Kidney glomerular epithelial cell (primary cell): Measurements from ENCODE around the gene DIAPH2.
"Not testable (repeated sequence)": the region's sequence is repeated elsewhere in the genome, so short reads cannot be mapped to it uniquely, and the experiment has no call there.

Experiments used
- DNase-seq: peaks from one replicate; lab custom pipeline; 2025; lab: John Stamatoyannopoulos, UW

Gene DIAPH2

DNA sequence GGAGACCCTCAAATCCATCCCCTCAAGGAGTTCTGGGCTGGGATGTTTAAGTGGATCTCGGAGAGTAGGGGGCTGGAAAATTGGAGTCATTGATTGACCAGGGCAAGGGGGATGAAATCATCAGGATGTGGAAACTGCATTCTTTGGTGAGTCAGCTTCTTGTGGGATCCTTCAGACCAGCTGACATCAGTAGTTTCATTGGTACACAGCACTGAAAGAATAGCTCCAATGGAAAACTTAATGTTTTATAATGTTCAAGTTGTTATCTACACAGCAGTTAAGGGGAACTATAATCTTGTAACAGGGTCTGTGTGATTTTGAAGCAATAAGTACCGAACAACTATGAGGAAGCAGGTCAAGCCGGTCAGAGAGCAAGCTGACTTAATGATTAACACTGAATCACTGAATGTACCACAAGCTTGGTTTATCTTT, 705.1 kb downstream of the DIAPH2 start:
- DNase-seq, result peak; percentile 45

DNA sequence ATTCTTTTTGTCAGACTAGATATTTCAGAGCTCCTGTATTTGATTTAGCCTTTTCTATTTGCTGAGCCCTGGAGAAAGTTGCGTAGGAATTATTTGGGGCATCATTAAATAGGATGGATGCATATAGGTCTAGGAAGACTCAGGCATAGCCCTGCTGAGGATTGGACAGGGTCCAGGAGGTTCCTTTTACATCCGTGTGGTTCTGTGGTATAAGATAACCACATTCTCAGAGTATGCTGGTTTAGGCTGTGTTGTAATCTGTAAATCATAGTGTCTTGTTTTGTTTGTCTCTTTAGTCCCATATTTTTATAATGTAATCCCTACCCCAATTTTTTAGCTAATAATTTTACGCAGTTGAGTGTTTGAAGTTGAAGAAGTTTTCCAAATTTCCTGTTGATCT, 712.7 kb downstream of the DIAPH2 start:
- DNase-seq, result no peak

DNA sequence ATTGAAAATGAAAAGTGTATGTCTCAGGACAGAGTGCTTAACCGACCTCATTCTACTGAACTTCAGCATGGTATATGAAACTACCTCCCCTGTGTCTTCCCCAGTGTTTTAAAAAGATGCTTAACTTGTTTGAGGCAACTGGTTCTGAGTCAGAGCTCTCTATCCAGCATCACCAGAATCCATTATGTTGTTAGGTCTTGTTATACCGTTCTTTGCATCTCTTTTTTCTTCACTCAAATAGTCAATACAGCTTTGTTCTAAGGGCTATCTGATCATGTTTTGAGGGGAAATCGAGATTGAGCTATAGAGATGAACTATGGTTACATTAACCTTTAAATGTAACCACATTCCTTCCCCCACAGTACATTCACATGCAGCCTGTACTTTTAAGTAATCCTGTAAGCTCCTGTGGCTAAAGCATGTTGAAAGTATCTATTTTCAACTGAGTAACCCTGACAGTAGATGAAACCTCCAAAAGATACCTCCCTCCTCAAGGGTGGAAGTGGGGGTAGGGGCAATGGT, 713.4 kb downstream of the DIAPH2 start:
- DNase-seq, result no peak

DNA sequence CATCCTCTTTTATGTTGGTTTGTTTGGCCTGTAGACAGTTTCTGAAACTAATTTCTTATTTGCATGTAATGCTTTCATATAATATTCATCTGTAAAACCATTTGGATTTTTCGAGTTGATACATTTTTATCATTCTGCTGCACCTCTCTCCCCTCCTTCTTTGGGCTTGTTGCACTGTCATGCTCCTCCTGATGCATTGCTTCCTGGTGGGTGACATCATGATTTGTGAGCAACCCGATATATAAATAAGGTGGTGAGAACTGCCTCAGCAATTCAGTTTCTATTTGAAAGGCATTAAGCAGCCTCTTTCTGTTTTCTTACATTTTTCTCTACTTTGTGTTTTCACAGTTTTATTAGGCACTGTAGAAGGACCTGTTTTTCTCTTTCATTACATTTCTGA, 714.8 kb downstream of the DIAPH2 start:
- no peak for DNase-seq

DNA sequence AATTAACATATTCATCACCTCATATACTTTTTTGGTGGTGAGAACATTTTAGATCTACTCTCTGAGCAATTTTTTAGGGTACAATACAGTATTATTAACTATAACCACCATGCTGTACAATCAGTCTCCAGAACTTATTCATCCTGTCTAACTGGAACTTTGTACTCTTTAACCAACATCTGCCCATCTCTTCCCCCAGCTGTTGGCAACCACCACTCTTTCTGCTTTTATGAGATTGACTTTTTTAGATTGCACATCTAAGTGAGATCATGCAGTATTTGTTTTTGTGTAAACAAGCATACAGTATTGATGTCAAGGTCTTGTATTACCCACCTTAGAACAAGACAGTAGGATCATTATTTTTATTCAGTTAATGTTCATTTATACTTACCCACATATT, 715.9 kb downstream of the DIAPH2 start:
- DNase-seq, result no peak

DNA sequence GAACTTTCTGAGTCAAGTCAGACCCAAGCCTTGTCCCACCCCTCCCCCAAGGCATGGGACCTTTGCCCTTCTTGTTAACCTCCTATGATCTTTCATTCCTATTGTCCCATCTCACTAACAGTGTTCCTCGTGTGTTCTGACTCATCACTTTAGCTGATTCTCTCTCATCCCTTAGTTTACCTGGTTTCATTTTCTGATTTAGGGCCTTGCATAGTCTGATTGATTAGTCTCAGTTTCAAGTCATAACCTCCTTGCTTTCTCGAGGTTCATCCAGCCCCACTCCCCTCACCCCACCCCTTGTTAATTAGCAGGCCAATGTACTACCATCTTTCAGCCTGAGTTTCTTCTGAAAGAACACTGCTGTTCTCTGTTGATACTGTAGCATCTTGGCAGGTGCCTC, 716.5 kb downstream of the DIAPH2 start:
- no peak for DNase-seq

DNA sequence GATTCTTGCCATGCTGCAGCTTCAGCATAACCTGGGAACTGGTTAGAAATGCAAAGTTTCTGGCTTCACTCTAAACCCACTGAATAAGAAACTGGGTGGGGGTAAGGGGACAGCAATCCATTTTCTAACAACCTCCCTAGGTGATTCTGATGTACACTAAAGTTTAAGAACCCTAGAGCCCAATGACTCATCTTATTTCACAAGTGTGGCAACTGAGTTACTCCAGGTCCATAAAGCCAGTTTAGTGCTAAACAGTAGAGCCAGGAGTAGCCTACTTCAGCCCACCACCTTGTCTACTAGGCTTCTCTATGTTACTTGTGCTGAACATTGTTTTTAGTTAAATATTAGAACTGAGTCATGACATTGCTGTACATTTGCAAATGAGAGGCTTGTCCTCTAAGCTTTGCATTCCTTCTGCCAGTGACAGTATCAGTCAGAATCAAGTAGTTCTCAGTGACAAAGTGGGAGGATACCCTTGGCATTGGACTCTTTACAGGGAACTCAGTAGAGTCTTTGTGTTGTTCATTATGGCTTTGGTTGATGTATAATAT, 717.0 kb downstream of the DIAPH2 start:
- no peak for DNase-seq

DNA sequence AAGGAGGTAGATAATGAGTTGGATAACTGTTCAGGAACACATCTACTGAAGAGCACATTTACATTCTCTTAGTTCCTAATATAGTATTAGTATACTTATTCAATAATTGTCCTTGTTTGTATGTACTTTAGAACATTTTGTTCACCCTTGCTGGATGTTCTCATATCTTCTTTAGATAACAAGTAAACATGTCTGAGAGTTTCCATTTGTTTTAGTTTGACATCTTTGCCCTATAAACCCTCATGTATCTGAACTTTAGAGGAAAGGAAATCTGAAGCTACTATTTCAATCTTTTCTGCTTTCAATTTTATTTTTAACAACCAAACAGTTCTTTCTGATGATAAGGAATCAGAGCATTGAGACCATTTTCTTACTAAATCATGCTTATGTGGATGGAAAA, 717.7 kb downstream of the DIAPH2 start:
- DNase-seq, result no peak

DNA sequence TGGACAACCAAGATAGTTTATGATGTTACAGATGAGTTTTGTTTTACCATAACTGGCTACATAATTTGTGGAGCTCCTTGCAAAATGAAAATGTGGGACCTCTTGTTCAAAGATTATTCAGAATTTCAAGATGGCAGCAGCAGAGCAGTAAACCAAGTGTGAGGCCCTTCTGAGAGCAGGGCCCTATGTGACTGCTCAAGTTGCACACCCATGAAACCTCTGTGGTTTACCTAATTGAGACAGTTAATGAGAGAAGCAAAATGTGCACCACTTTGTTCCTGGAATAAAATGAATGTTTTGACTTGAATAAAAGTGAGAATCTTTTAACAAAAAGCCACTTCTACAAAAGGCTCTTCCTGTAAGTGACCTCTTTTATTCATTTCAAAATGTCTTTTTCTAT, 718.3 kb downstream of the DIAPH2 start:
- no peak for DNase-seq

DNA sequence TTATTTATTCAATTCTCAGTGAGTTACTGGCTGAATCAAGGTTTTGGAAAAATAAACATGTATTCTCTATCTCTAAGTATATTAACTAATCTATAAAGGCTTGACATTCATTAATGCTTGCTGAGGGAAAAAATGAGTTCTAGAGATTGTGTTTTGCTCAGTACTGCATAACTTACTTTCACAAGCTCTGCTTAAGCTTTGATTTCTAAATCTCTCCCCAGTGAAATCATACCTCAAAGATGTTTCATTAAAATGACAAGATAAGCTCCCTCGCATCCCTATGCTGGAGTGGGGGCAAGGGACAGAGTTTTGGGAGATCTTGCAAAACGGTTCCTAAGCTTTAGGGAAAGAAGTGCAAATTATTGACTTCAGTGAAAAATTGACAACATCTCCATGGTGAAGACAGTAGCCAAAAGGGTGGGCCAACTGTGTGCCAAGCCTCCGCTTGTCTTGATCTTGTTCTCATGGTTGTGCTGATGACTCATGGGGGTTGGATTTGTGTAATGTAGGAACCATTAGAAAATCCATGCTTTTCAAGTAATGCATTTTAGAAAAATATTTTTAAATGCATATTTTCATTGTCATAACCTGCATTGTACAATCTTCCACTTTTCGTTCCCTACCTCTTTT, 720.5 kb downstream of the DIAPH2 start:
- no peak for DNase-seq

DNA sequence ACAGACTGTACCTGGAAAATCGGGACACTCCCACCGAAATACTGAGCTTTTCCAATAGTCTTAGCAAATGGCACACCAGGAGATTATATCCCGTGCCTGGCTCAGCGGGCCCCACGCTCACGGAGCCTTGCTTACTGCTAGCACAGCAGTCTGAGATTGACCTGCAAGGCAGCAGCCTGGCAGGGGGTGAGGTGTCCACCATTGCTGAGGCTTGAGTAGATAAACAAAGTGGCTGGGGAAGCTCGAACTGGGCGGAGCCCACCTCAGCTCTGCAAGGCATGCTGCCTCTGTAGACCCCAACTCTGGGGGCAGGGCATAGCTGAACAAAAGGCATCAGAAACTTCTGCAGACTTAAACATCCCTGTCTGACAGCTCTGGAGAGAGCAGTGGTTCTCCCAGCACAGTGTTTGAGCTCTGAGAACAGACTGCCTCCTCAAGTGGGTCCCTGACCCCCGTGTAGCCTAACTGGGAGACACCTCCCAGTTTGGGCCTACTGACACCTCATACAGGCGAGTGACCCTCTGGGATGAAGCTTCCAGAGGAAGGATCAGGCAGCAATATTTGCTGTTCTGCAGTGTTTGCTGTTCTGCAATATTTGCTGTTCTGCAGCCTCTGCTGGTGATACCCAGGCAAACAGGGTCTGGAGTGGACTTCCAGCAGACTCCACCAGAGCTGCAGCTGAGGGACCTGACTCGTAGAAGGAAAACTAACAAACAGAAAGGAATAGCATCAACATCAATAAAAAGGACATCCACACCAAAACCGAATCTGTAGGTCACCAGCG, 725.2 kb downstream of the DIAPH2 start:
- DNase-seq, result not testable (repeated sequence)

DNA sequence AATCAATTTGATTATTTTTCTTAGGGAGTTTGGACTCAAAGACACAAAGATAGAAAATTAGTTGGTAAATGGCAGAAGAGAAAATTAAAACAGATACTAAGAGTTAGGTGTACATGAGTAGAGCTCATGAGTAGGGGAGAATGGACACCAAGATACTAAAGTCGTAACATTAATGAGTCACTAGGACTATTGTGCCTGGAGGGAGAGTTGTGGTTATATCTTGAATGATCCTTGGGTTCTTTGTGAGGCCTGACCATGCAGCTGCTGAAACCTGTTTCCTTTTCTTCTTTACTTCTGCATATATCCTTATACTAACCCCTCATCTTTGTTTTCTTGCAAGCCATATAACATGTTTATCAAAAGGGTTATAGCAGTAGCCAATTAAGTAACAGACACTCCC, 731.8 kb downstream of the DIAPH2 start:
- DNase-seq, result no peak

DNA sequence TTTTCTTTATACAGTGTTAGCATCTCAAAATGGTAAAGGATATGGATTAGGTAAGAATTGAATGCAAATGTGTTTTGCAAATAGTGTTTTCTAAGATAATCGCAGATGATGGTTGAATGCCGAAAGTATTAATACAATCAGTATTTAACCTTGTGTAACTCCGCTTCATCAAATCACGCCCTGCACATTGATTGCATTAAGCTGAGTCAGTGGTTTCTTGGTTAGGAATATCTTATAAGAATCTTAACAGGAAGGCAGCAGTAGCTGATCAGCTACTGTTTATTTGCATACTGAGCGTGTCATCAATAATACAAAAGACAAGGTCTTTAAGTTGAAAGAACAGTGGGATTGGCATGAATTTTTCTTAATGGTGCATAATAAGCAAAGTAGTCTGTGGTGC, 744.5 kb downstream of the DIAPH2 start:
- DNase-seq, result no peak

DNA sequence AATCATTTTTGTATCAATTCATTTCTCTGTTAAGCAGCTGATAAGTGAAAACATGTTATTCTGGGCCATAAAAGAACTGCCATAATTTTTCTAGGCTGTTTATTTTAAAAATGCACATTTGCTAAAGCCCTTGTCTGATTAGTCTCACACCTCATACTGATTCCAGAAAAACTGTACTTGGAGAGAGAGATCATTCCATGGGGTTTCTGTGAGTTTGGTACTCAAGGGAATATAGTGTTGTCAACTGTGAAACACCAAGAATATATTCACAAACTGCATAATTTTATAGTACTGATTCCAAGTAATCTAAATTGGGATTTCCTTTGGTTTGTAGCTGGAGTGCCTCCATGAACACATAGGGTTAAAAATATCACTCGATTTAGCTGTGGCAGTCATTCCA, 746.6 kb downstream of the DIAPH2 start:
- no peak for DNase-seq

DNA sequence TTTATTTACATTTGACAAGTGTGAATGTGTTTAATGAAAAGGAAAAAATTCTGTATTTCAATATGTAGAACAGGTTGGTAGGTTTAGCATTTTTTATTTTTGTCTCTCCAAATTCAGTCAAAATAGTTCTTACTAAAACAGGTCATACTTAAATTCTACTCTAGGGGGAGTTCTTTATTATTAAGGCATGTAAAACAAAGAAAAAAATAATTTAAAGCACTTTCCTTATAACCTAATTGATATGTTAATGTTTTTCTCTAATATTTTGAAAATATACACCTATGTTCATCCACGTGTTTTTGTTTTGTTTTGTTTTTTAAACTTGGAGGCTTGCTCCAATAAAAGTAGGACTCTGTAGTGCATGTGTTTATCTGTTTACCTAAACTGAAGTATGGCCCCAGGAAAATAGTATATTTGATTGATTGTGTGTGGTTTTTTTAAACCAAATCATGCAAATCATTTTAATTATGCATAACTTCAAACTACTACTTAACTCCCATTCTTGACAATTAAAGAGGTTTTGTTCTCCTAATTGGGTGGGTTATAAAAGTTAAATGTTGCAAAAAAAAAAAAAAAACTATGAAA, 761.7 kb downstream of the DIAPH2 start:
- no peak for DNase-seq

DNA sequence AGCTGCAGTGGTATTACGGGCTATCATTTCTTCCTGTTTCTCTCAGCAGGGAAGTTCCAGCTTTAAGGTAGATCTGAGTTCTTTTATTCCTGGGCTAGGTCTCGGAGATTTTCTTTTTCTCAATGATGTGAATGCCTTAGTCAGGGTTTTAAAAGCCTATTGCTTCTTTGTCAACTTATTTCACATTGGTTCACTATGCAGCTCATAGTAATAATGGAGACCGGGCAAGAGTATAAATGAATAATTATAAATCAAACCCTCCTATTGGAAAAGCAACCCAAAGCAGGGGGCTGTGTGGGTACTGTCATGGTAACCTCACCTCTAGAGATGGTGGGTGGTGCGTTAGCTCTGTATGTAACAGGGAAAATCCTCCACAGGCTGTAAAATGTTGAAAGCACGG, 762.7 kb downstream of the DIAPH2 start:
- DNase-seq, result no peak

DNA sequence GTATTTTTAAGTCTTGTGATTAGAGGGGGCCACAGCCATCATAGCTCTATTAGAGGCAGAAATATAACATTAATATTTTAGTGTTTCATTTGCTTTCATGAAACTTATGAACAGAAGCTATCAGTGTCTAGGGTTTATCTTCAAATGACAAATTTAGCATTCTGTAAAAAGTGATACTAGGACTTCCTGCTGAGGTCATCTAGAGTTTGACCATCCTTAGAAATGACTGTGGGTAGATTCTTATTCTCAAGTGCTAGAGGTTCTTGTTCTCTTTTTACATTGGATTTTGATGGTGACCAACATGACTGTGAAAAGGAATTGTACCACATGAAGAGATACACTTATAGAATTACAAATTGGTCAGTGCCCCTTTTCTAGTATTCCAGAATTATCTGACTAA, 767.6 kb downstream of the DIAPH2 start:
- DNase-seq, result no peak

DNA sequence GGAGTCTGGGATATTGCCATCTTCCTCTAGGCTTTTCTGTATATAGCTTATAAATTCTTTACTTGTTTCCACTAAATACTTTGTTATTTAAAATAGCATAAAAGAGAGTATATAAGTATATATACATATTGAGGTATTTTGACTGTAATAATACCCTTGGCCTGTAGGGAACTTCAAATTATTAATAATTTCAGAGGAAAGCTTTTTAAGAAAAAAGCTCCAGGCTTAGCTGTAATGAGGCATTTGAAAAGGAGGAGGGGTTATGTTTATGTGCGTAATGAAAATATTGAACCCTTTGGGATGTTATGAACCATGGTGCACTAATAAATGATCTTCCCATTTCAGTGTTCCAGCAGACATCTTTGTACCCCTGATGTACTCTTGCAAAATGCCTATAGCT, 777.1 kb downstream of the DIAPH2 start:
- DNase-seq, result no peak

DNA sequence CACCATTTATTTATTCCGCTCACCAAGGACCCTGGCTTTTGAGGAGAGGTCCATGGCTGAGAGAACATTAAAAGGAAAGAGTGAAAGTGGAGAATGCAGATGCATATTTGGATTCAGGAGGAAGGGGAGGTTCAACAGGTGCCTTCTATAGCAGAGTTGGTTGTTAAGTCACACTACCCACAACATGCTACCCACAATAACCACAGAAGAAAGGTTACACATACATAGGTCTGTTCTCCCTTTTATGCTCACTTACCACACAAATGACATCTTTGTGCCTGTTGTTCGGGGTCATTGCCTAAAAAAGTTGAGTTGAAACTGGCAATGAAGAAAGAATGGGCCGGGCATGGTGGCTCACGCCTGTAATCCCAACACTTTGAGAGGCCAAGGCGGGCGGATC, 786.4 kb downstream of the DIAPH2 start:
- no peak for DNase-seq

DNA sequence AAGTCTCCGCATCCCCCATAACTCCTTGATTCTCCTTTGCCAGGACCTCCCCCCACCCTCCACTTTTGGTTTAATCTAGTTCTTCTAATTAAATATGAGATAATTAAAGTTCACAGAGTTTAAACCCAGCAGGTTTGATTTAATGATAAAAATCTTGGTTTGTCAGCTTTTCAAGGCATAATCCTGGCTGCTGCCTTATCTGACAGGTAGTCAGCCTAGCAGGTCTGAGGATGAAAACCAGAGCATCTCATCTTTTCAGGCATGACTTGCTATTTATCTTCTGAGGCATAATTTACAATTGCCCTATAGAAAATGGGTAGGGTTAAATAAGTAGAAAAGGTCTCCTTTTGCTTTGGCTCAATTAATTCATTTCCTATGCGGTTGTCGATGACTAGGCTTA, 790.3 kb downstream of the DIAPH2 start:
- no peak for DNase-seq

DNA sequence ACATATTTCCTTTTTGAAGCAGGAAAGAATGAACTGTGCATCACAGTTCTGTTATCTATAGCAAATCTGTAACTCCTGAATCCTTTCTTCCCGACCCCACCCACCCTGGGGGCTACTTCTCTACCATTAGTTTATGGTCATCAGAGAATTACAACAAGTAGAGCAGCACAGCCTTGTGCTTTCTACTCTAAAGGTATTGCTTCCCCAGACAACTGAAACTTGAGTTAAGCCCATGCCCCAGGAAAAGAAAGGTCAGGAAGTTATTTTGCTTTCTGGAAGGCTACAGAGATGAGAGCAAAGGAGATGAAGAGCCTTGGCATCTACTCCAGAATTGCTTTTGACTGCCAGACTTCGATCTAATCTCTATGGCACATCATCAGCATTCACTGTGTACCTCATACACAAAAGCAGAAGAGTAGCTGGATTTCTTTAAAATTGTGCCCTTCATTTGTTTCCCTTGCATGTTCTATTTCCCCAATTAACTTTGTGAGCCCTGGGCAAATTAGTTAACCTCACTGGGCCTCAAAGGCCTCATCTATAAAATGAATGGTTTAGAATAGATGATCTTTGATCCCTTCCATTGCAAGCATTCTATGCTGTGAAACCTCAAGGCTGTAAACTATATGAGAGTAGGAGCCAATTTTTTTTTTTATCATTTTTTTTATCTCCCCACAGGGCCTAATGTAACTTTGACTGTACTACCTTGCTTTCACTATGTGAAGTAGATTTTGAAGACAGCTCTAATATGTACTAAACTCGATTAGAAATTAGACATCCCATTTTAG, 794.7 kb downstream of the DIAPH2 start:
- no peak for DNase-seq

DNA sequence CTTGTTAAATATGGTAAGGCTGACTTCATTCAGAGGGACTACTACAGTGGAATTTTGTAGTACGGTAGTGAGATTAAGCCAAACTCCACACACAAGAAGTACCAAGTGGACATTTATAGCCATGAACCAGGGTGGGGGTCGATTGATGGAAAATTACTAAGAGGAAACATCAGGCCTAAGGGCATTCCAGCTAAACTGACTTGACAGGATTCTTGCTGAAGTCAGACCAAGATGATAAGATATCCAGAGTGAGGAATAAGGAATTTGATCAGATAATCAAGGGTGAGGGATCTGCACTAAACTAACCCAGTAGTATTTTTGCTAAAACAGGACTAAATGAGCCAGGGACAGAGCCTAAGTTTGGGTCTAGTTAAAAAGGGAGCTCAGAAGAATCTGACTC, 796.6 kb downstream of the DIAPH2 start:
- no peak for DNase-seq
